HEK293 (cell line): ENCODE results near the gene C6orf47.

Experiments
- BCL11A ChIP-seq: fragments of 450-650 bp; formaldehyde crosslinking; IDR thresholded peaks from 2 replicates; pipeline ENCODE4 v1.5.1; 2016; ENCODE audit warnings: low read depth, missing biosample characterization, missing genetic modification characterization
- CTCF ChIP-seq: fragments of 450-650 bp; formaldehyde crosslinking; IDR thresholded peaks from 2 replicates; pipeline ENCODE4 v1.5.1; 2016; ENCODE audit warnings: missing biosample characterization, missing genetic modification characterization
- INSM2 ChIP-seq: fragments of 450-650 bp; formaldehyde crosslinking; IDR thresholded peaks from 2 replicates; pipeline ENCODE4 v1.5.1; 2016; ENCODE audit warnings: missing biosample characterization, missing genetic modification characterization
- REST ChIP-seq: fragments of 450-650 bp; formaldehyde crosslinking; IDR thresholded peaks from 2 replicates; pipeline ENCODE4 v1.5.1; 2016; ENCODE audit warnings: missing biosample characterization, missing genetic modification characterization
- SP3 ChIP-seq: fragments of 450-650 bp; formaldehyde crosslinking; IDR thresholded peaks from 2 replicates; pipeline ENCODE4 v1.5.1; 2016; ENCODE audit warnings: missing biosample characterization, missing genetic modification characterization
- YY1 ChIP-seq: fragments of 450-650 bp; formaldehyde crosslinking; IDR thresholded peaks from 2 replicates; pipeline ENCODE4 v1.5.1; 2018; ENCODE audit warnings: missing biosample characterization, missing genetic modification characterization
- ZBTB11 ChIP-seq: fragments of 450-650 bp; formaldehyde crosslinking; conservative IDR thresholded peaks from 2 replicates; pipeline ENCODE4 v1.5.1; 2016; ENCODE audit warnings: low read depth, missing biosample characterization, missing genetic modification characterization
- ZBTB21 ChIP-seq: fragments of 450-650 bp; formaldehyde crosslinking; IDR thresholded peaks from 2 replicates; pipeline ENCODE4 v1.5.1; 2017; ENCODE audit warnings: missing biosample characterization, missing genetic modification characterization
- ZFP3 ChIP-seq: fragments of 450-650 bp; formaldehyde crosslinking; IDR thresholded peaks from 2 replicates; pipeline ENCODE4 v1.5.1; 2016; ENCODE audit warnings: low read depth, missing biosample characterization, missing genetic modification characterization
- ZNF174 ChIP-seq: fragments of 450-650 bp; formaldehyde crosslinking; IDR thresholded peaks from 2 replicates; pipeline ENCODE4 v1.5.0; 2017; ENCODE audit warnings: missing biosample characterization, mild to moderate bottlenecking, missing genetic modification characterization
- ZNF23 ChIP-seq: fragments of 450-650 bp; formaldehyde crosslinking; IDR thresholded peaks from 2 replicates; pipeline ENCODE4 v1.5.1; 2016; ENCODE audit warnings: missing biosample characterization, missing genetic modification characterization, borderline replicate concordance
- ZNF248 ChIP-seq: fragments of 450-650 bp; formaldehyde crosslinking; IDR thresholded peaks from 2 replicates; pipeline ENCODE4 v1.5.1; 2017; ENCODE audit warnings: missing biosample characterization, missing genetic modification characterization
- ZNF280D ChIP-seq: fragments of 450-650 bp; formaldehyde crosslinking; IDR thresholded peaks from 2 replicates; pipeline ENCODE4 v1.5.1; 2016; ENCODE audit warnings: missing biosample characterization, missing genetic modification characterization
- ZNF394 ChIP-seq: fragments of 450-650 bp; formaldehyde crosslinking; IDR thresholded peaks from 2 replicates; pipeline ENCODE4 v1.5.1; 2016; ENCODE audit warnings: missing biosample characterization, missing genetic modification characterization, mild to moderate bottlenecking, moderate library complexity, borderline replicate concordance
- ZNF398 ChIP-seq: fragments of 450-650 bp; formaldehyde crosslinking; IDR thresholded peaks from 2 replicates; pipeline ENCODE4 v1.5.1; 2017; ENCODE audit warnings: missing biosample characterization, missing genetic modification characterization
- ZNF433 ChIP-seq: fragments of 450-650 bp; formaldehyde crosslinking; IDR thresholded peaks from 2 replicates; pipeline ENCODE4 v1.5.1; 2016; ENCODE audit warnings: missing biosample characterization, missing genetic modification characterization, low read depth
- ZNF549 ChIP-seq: fragments of 450-650 bp; IDR thresholded peaks from 2 replicates; pipeline ENCODE4 v1.5.1; 2018; ENCODE audit warnings: missing biosample characterization, missing genetic modification characterization, mild to moderate bottlenecking, inconsistent platforms, moderate library complexity
- ZNF561 ChIP-seq: fragments of 450-650 bp; IDR thresholded peaks from 2 replicates; pipeline ENCODE4 v1.5.1; 2018; ENCODE audit warnings: missing biosample characterization, missing genetic modification characterization, borderline replicate concordance
- ZNF596 ChIP-seq: fragments of 450-650 bp; IDR thresholded peaks from 2 replicates; pipeline ENCODE4 v1.5.0; 2018; ENCODE audit warnings: missing biosample characterization, mild to moderate bottlenecking, missing genetic modification characterization, moderate library complexity
- ZNF600 ChIP-seq: fragments of 450-650 bp; formaldehyde crosslinking; IDR thresholded peaks from 2 replicates; pipeline ENCODE4 v1.5.1; 2016; ENCODE audit warnings: missing biosample characterization, missing genetic modification characterization
- ZNF670 ChIP-seq: fragments of 450-650 bp; formaldehyde crosslinking; IDR thresholded peaks from 2 replicates; pipeline ENCODE4 v1.5.1; 2016; ENCODE audit warnings: missing biosample characterization, missing genetic modification characterization, low read depth
- ZNF677 ChIP-seq: fragments of 450-650 bp; IDR thresholded peaks from 2 replicates; pipeline ENCODE4 v1.5.0; 2018; ENCODE audit warnings: missing biosample characterization, mild to moderate bottlenecking, missing genetic modification characterization, moderate library complexity
- ZSCAN16 ChIP-seq: fragments of 450-650 bp; formaldehyde crosslinking; IDR thresholded peaks from 2 replicates; pipeline ENCODE4 v1.5.1; 2016; ENCODE audit warnings: missing biosample characterization, missing genetic modification characterization

Gene C6orf47

GRCh38 chr6:31663961-31664789 is 3.6 kb upstream of the C6orf47 start (continued):
- TF ChIP-seq ZBTB11 (tag by site-specific recombination) = no peak
- no peak for TF ChIP-seq ZNF174 (tag by site-specific recombination)
- TF ChIP-seq ZNF280D = 0 out of 2 replicates have a peak, but pooled peaks have one; percentile 8
- no peak for TF ChIP-seq ZNF398
- TF ChIP-seq INSM2 (tag by site-specific recombination) = no peak
- TF ChIP-seq ZNF248 (tag by site-specific recombination) = no peak
- no peak for TF ChIP-seq ZFP3 (tag by site-specific recombination)
- no peak for TF ChIP-seq ZNF677 (tag by site-specific recombination)
- TF ChIP-seq BCL11A = no peak; the same call in 1 of the 2 replicates
- no peak for TF ChIP-seq ZSCAN16 (tag by site-specific recombination)
- no peak for TF ChIP-seq ZNF596
- no peak for TF ChIP-seq YY1 (tag by site-specific recombination)
- TF ChIP-seq ZBTB21 (tag by site-specific recombination) = no peak
- TF ChIP-seq CTCF (tag by site-specific recombination) = peak; percentile 14; the same call in 1 of the 2 replicates
- TF ChIP-seq ZNF433 (tag by site-specific recombination) = no peak
- TF ChIP-seq REST (tag by site-specific recombination) = no peak
- TF ChIP-seq ZNF561 (tag by site-specific recombination) = no peak
- no peak for TF ChIP-seq SP3 (tag by site-specific recombination)
- TF ChIP-seq ZNF600 (tag by site-specific recombination) = peak; percentile 60; the same call in 1 of the 2 replicates
- TF ChIP-seq ZNF394 = peak; percentile 82
- no peak for TF ChIP-seq ZNF670 (tag by site-specific recombination)
- no peak for TF ChIP-seq ZNF23 (tag by site-specific recombination)
- no peak for TF ChIP-seq ZNF549 (tag by site-specific recombination)
